ENCODE results near the gene SH3PXD2A.

The SH3PXD2A gene

GRCh38 chr10:103575416-103576075 is 279.8 kb downstream of the SH3PXD2A start:
- Histone ChIP-seq H3K27ac (no peak overlapping the region), H3K9me3 (no peaks in the 10 kb centered on the region), H3K27me3 (peaks cover 0 to 21% of the 10 kb centered on the region in 2 donors), H3K36me3 (no peaks in the 10 kb centered on the region), H3K4me3 (no peak overlapping the region), H3K4me1 (peaks cover 0 to 9% (median 4%) of the 10 kb centered on the region in 4 donors)
- intact Hi-C loops (cut with DNase I; ENCODE audit: low total_unique reads), result no loop called here
- no peak for DNase-seq
- no peak for TF ChIP-seq CTCF (IDR thresholded peaks at IDR 0.05)

GRCh38 chr10:103574097-103575061 is 281.0 kb downstream of the SH3PXD2A start:
- no peaks in the 10 kb centered on the region for H3K9me3 ChIP-seq
- no peak for DNase-seq
- intact Hi-C loops (cut with DNase I; ENCODE audit: low total_unique reads), result no loop called here
- no peak overlapping the region for H3K4me3 ChIP-seq
- no peak for TF ChIP-seq CTCF (IDR thresholded peaks at IDR 0.05)
- peaks cover 0 to 22% of the 10 kb centered on the region in 2 donors for H3K27me3 ChIP-seq
- no peaks in the 10 kb centered on the region for H3K4me1 ChIP-seq
- no peaks in the 10 kb centered on the region for H3K36me3 ChIP-seq
- H3K27ac ChIP-seq, result no peak overlapping the region

- H3K27ac ChIP-seq, result no peak overlapping the region
- H3K36me3 ChIP-seq, result no peaks in the 10 kb centered on the region
- peaks cover 0 to 22% of the 10 kb centered on the region in 2 donors for H3K27me3 ChIP-seq
- no peak overlapping the region for H3K4me3 ChIP-seq
- no peak for TF ChIP-seq CTCF (IDR thresholded peaks at IDR 0.05)
- no peaks in the 10 kb centered on the region for H3K9me3 ChIP-seq
- no peak for DNase-seq
- intact Hi-C loops (cut with DNase I; ENCODE audit: low total_unique reads), result no loop called here
- H3K4me1 ChIP-seq, result no peaks in the 10 kb centered on the region
Measured at GRCh38 chr10:103573205-103573487, 282.2 kb downstream of the SH3PXD2A start.

- DNase-seq, result no peak
- TF ChIP-seq CTCF (IDR thresholded peaks at IDR 0.05), result no peak
- intact Hi-C loops (cut with DNase I; ENCODE audit: low total_unique reads), result no loop called here
Measured at GRCh38 chr10:103572347-103573204, 282.8 kb downstream of the SH3PXD2A start.

GRCh38 chr10:103571656-103571975 is 283.8 kb downstream of the SH3PXD2A start:
- no peaks in the 10 kb centered on the region for H3K9me3 ChIP-seq
- DNase-seq, result no peak
- TF ChIP-seq CTCF (IDR thresholded peaks at IDR 0.05), result no peak
- no peak overlapping the region for H3K4me3 ChIP-seq
- H3K36me3 ChIP-seq, result no peaks in the 10 kb centered on the region
- H3K4me1 ChIP-seq, result no peaks in the 10 kb centered on the region
- peaks cover 0 to 22% of the 10 kb centered on the region in 2 donors for H3K27me3 ChIP-seq
- H3K27ac ChIP-seq, result no peak overlapping the region
- intact Hi-C loops (cut with DNase I; ENCODE audit: low total_unique reads), result no loop called here

More at GRCh38 chr10:103572347-103573204, 282.8 kb downstream of the SH3PXD2A start:
- H3K27ac ChIP-seq, result no peak overlapping the region
- H3K27me3 ChIP-seq, result peaks cover 0 to 22% of the 10 kb centered on the region in 2 donors
- no peak overlapping the region for H3K4me3 ChIP-seq
- no peaks in the 10 kb centered on the region for H3K36me3 ChIP-seq
- no peaks in the 10 kb centered on the region for H3K9me3 ChIP-seq
- H3K4me1 ChIP-seq, result no peaks in the 10 kb centered on the region

Data from tibial artery (tissue), 4 donors.